Tibial artery (tissue), 4 donors: ENCODE results near the gene TFB2M.

Experiments
- DNase-seq, 2 donors: peaks; one replicate each; pipeline ENCODE4 v3.0.0-alpha.2; 2019
- H3K27ac ChIP-seq, 2 donors: fragments of 200-600 bp; sonication (generic) in 1 of 2; 1 replicate in 1 of 2; 2 replicates in 1 of 2; pipeline ENCODE4 v1.5.1; 2018 to 2019; ENCODE audit warnings: mild to moderate bottlenecking in 1 of 2
- H3K27me3 ChIP-seq, 2 donors: fragments of 200-600 bp; sonication (generic) in 1 of 2; one replicate each; pipeline versions ENCODE4 v1.5.1 to v1.6.0; 2016 to 2019
- H3K36me3 ChIP-seq, 3 donors: fragments of 200-600 bp; sonication (generic) in 2 of 3; one replicate each; pipeline ENCODE4 v1.5.1; 2016 to 2019; ENCODE audit warnings: mild to moderate bottlenecking in 2 of 3
- H3K4me1 ChIP-seq, 4 donors: fragments of 200-600 bp; sonication (generic) in 2 of 4; 1 replicate in 3 of 4; 2 replicates in 1 of 4; pipeline ENCODE4 v1.5.1; 2016 to 2019
- H3K4me3 ChIP-seq, 2 donors: fragments of 200-600 bp; sonication (generic) in 1 of 2; 1 replicate in 1 of 2; 2 replicates in 1 of 2; pipeline ENCODE4 v1.5.1; 2018 to 2019; ENCODE audit warnings: mild to moderate bottlenecking in 2 of 2
- H3K9me3 ChIP-seq, 3 donors: fragments of 200-600 bp; sonication (generic) in 1 of 3; one replicate each; pipeline ENCODE4 v1.5.1; 2016 to 2019
- intact Hi-C: fragments of 100-400 bp; cut with DNase I; formaldehyde crosslinking; loops from one replicate; pipeline ENCODE4 v1.15.0; 2023; ENCODE audit warnings: low total_unique reads
- TF ChIP-seq, protein P1 (sequence below), 2 experiments: fragments of 200-600 bp in 1 of 2; fragments of 450-650 bp in 1 of 2; IDR thresholded peaks; one replicate each; pipeline ENCODE4 v1.5.1; 2017 to 2019; ENCODE audit warnings: antibody characterized with exemption in 2 of 2, mild to moderate bottlenecking in 1 of 2, moderate library complexity in 1 of 2

The TFB2M gene

DNA sequence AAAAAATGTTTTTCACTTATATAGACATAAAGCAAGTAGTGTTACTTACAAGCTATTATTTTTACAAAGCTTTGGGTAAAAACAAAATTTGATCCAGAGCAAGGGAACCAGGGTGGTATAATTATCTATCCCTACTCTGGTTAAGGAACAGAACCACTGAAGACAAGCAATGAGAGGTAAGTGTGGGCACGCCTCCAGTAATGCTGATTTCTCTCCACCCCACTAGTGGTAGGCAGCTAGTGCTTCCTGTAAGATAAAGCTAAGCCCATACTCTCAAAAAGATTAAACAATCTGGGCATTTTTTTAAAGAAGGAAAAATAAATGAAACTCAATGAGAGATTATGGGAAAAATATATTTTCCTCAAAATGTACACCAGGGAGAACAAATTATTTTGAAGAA lies 22.1 kb downstream of the TFB2M start:
- H3K4me1 ChIP-seq, result no peaks in the 10 kb centered on the region
- H3K4me3 ChIP-seq, result no peak overlapping the region
- H3K27ac ChIP-seq, result no peak overlapping the region
- DNase-seq, result no peak
- intact Hi-C loops, result no loop called here
- no peaks in the 10 kb centered on the region for H3K9me3 ChIP-seq
- TF ChIP-seq, protein P1, sequence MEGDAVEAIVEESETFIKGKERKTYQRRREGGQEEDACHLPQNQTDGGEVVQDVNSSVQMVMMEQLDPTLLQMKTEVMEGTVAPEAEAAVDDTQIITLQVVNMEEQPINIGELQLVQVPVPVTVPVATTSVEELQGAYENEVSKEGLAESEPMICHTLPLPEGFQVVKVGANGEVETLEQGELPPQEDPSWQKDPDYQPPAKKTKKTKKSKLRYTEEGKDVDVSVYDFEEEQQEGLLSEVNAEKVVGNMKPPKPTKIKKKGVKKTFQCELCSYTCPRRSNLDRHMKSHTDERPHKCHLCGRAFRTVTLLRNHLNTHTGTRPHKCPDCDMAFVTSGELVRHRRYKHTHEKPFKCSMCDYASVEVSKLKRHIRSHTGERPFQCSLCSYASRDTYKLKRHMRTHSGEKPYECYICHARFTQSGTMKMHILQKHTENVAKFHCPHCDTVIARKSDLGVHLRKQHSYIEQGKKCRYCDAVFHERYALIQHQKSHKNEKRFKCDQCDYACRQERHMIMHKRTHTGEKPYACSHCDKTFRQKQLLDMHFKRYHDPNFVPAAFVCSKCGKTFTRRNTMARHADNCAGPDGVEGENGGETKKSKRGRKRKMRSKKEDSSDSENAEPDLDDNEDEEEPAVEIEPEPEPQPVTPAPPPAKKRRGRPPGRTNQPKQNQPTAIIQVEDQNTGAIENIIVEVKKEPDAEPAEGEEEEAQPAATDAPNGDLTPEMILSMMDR (IDR thresholded peaks at IDR 0.05), result no peak
- H3K27me3 ChIP-seq, result no peaks in the 10 kb centered on the region
- peaks cover 57 to 88% (median 59%) of the 10 kb centered on the region in 3 donors for H3K36me3 ChIP-seq

- Histone ChIP-seq H3K9me3 (no peaks in the 10 kb centered on the region), H3K4me3 (no peak overlapping the region), H3K4me1 (no peaks in the 10 kb centered on the region), H3K36me3 (peaks cover 37 to 61% (median 39%) of the 10 kb centered on the region in 3 donors), H3K27me3 (no peaks in the 10 kb centered on the region), H3K27ac (no peak overlapping the region)
- TF ChIP-seq, protein P1 (IDR thresholded peaks at IDR 0.05), result no peak
- intact Hi-C loops, result no loop called here
- DNase-seq, result no peak
Measured at GRCh38 chr1:246540738-246541491, 25.1 kb downstream of the TFB2M start.

GRCh38 chr1:246537887-246538286 lies 28.2 kb downstream of the TFB2M start:
- Histone ChIP-seq H3K36me3 (peaks cover 20 to 31% (median 21%) of the 10 kb centered on the region in 3 donors), H3K27ac (no peak overlapping the region), H3K9me3 (no peaks in the 10 kb centered on the region), H3K4me1 (no peaks in the 10 kb centered on the region), H3K27me3 (no peaks in the 10 kb centered on the region), H3K4me3 (no peak overlapping the region)
- intact Hi-C loops, result no loop called here
- TF ChIP-seq, protein P1 (IDR thresholded peaks at IDR 0.05), result no peak
- no peak for DNase-seq

GRCh38 chr1:246537441-246537840 lies 28.6 kb downstream of the TFB2M start:
- H3K36me3 ChIP-seq, result peaks cover 19 to 29% (median 21%) of the 10 kb centered on the region in 3 donors
- no peaks in the 10 kb centered on the region for H3K27me3 ChIP-seq
- no peaks in the 10 kb centered on the region for H3K4me1 ChIP-seq
- H3K27ac ChIP-seq, result no peak overlapping the region
- H3K4me3 ChIP-seq, result no peak overlapping the region
- intact Hi-C loops, result no loop called here
- H3K9me3 ChIP-seq, result no peaks in the 10 kb centered on the region
- TF ChIP-seq, protein P1 (IDR thresholded peaks at IDR 0.05), result no peak
- no peak for DNase-seq

- no peak for DNase-seq
- Histone ChIP-seq H3K4me3 (no peak overlapping the region), H3K9me3 (peaks cover 0 to 13% (median 9%) of the 10 kb centered on the region in 3 donors), H3K4me1 (no peaks in the 10 kb centered on the region), H3K27ac (no peak overlapping the region), H3K27me3 (no peaks in the 10 kb centered on the region), H3K36me3 (no peaks in the 10 kb centered on the region)
- intact Hi-C loops, result no loop called here
- TF ChIP-seq, protein P1 (IDR thresholded peaks at IDR 0.05), result no peak
Measured at GRCh38 chr1:246534114-246534513, 31.9 kb downstream of the TFB2M start.
